HCT116 (cell line): Measurements from ENCODE around the gene MBD6. TPM values are rescaled to one million over a fixed set of nuclear protein-coding genes. Genes with fewer than 3 reads are reported as not detected.

ENCODE experiments used
- ATAC-seq: fragments of 200-7000 bp; cut with Tn5 transposase; 2 replicates; pipeline ENCODE4 v1.9.1; 2020; ENCODE audit warnings: mild to moderate bottlenecking, moderate library complexity
- BruUV-seq: library from RNA; stranded (reverse); fragments of 400-500 nt; replicated peaks from 2 replicates; lab custom pipeline; 2021; lab: Mats Ljungman, UMichigan
- CTCF ChIA-PET: fragments of 300-600 bp; sonication (Branson Sonifier 250); formaldehyde crosslinking; loops from one replicate; lab custom pipeline; 2021; ENCODE audit warnings: antibody characterized with exemption; lab: Charles Lee
- POLR2A ChIA-PET: fragments of 300-600, 350-600 bp; sonication (Branson Sonifier 250); formaldehyde crosslinking; loops from one replicate; lab custom pipeline; 2021; ENCODE audit warnings: antibody characterized with exemption; lab: Charles Lee
- RAD21 ChIA-PET, 2 experiments: fragments of 300-600 bp; sonication (Branson Sonifier 250); formaldehyde crosslinking; loops; one replicate each; lab custom pipeline; 2023; ENCODE audit warnings: low total read pairs in 2 of 2; ENCODE audit not compliant: uncharacterized antibody in 2 of 2, unreplicated experiment in 2 of 2, low non-redundant PET in 1 of 2; lab: Charles Lee
- DNase-seq: peaks from one replicate; pipeline ENCODE4 v3.0.0-alpha.2; 2010; ENCODE audit warnings: low read depth, low spot score
- H2AFZ ChIP-seq: fragments of 200-600 bp; shearing (Covaris generic), sonication (generic); 2 replicates; pipeline ENCODE4 v1.6.1; 2017; ENCODE audit warnings: low read depth, mixed run types, mixed read lengths, antibody characterized with exemption, low read length; ENCODE audit not compliant: poor library complexity, severe bottlenecking
- H3K27ac ChIP-seq: 2 replicates; pipeline ENCODE4 v1.5.1; 2012; ENCODE audit warnings: low read depth, low read length
- H3K27me3 ChIP-seq: fragments of 200-600 bp; sonication (generic); 2 replicates; pipeline ENCODE4 v1.6.1; 2016; ENCODE audit warnings: mixed run types, low read length, mixed read lengths; ENCODE audit not compliant: insufficient read depth
- H3K36me3 ChIP-seq, 2 experiments: fragments of 200-500 bp in 1 of 2; fragments of 200-600 bp in 1 of 2; sonication (Bioruptor generic) in 1 of 2; sonication (generic) in 1 of 2; 2 replicates each; pipeline versions ENCODE4 v1.5.1 to v1.6.1; 2014 to 2016; ENCODE audit warnings: low read length in 2 of 2, inconsistent platforms in 1 of 2, mixed read lengths in 1 of 2, mixed run types in 1 of 2; ENCODE audit not compliant: insufficient read depth in 2 of 2, control insufficient read depth in 1 of 2
- H3K4me1 ChIP-seq, 2 experiments: fragments of 200-600 bp in 1 of 2; sonication (generic) in 1 of 2; 2 replicates each; pipeline versions ENCODE4 v1.5.1 to v1.6.1; 2012 to 2017; ENCODE audit warnings: low read length in 2 of 2, inconsistent platforms in 1 of 2, mild to moderate bottlenecking in 1 of 2, mixed read lengths in 1 of 2, mixed run types in 1 of 2, moderate library complexity in 1 of 2; ENCODE audit not compliant: insufficient read depth in 2 of 2, control insufficient read depth in 1 of 2
- H3K4me2 ChIP-seq: fragments of 200-600 bp; sonication (generic); 2 replicates; pipeline ENCODE4 v1.6.1; 2017; ENCODE audit warnings: mixed run types, low read length, mixed read lengths
- H3K4me3 ChIP-seq, 2 experiments: fragments of 200-600 bp in 1 of 2; sonication (generic) in 1 of 2; replicated peaks in 1 of 2; 2 replicates each; pipeline ENCODE4 v1.5.1; 2011 to 2016; ENCODE audit warnings: low read length in 2 of 2, control low read depth in 1 of 2, low read depth in 1 of 2, mild to moderate bottlenecking in 1 of 2, mixed read lengths in 1 of 2, mixed run types in 1 of 2
- H3K79me2 ChIP-seq: fragments of 200-600 bp; sonication (generic); 2 replicates; pipeline ENCODE4 v1.6.1; 2017; ENCODE audit warnings: mild to moderate bottlenecking, mixed run types, low read length, moderate library complexity, mixed read lengths; ENCODE audit not compliant: insufficient read depth
- H3K9ac ChIP-seq: fragments of 200-600 bp; sonication (generic); 2 replicates; pipeline ENCODE4 v1.6.1; 2016; ENCODE audit warnings: low read length, mixed read lengths
- H3K9me2 ChIP-seq: fragments of 200-600 bp; sonication (generic), shearing (Covaris generic); 2 replicates; pipeline ENCODE4 v1.6.1; 2017; ENCODE audit warnings: mixed run types, mild to moderate bottlenecking, moderate library complexity; ENCODE audit not compliant: insufficient read depth
- H3K9me3 ChIP-seq, 2 experiments: fragments of 200-500 bp in 1 of 2; fragments of 200-600 bp in 1 of 2; sonication (Bioruptor generic) in 1 of 2; sonication (generic) in 1 of 2; 2 replicates each; pipeline ENCODE4 v1.6.1; 2014 to 2017; ENCODE audit warnings: low read length in 2 of 2, mixed read lengths in 2 of 2, inconsistent platforms in 1 of 2, low read depth in 1 of 2, mild to moderate bottlenecking in 1 of 2, mixed run types in 1 of 2, moderate library complexity in 1 of 2; ENCODE audit not compliant: control insufficient read depth in 1 of 2, insufficient read depth in 1 of 2
- H4K20me1 ChIP-seq: fragments of 200-600 bp; sonication (generic), shearing (Covaris generic); 2 replicates; pipeline ENCODE4 v1.6.1; 2017; ENCODE audit warnings: mixed run types, mild to moderate bottlenecking, moderate library complexity; ENCODE audit not compliant: insufficient read depth
- ELF1 ChIP-seq: IDR thresholded peaks from 2 replicates; pipeline ENCODE4 v1.6.1; 2012; ENCODE audit warnings: low read depth, borderline replicate concordance
- POLR2AphosphoS5 ChIP-seq: IDR thresholded peaks from 2 replicates; pipeline ENCODE4 v1.6.1; 2011; ENCODE audit warnings: mild to moderate bottlenecking, low read depth, low read length, moderate library complexity
- TCF7L2 ChIP-seq: IDR thresholded peaks from 2 replicates; pipeline ENCODE4 v1.7.0; 2011; ENCODE audit warnings: borderline replicate concordance, inconsistent platforms; ENCODE audit not compliant: insufficient read depth, insufficient read length; ENCODE audit errors: extremely low read depth
- ZFX ChIP-seq: fragments of 450-650 bp; IDR thresholded peaks from 2 replicates; pipeline ENCODE4 v1.6.1; 2017
- intact Hi-C: fragments of 100-400 bp; cut with micrococcal nuclease; formaldehyde crosslinking; loops from 2 replicates; pipeline ENCODE4 v1.10.0; 2022
- total RNA-seq: library from RNA; stranded (reverse); gene quantifications from one replicate; pipeline ENCODE4 v1.2.1, GENCODE V29; 2021; ENCODE audit not compliant: unreplicated experiment
- TF ChIP-seq, protein P1 (sequence below): IDR thresholded peaks from 2 replicates; pipeline ENCODE4 v1.6.1; 2012; ENCODE audit warnings: low read depth
- TF ChIP-seq, protein P2 (sequence below), 3 experiments: fragments of 200-600 bp in 1 of 3; sonication (generic) in 1 of 3; IDR thresholded peaks in 2 of 3; conservative IDR thresholded peaks in 1 of 3; 2 replicates each; pipeline ENCODE4 v1.5.1; 2012 to 2017; ENCODE audit warnings: low read depth in 2 of 3, low read length in 2 of 3, antibody characterized with exemption in 1 of 3, borderline replicate concordance in 1 of 3, control low read depth in 1 of 3, mild to moderate bottlenecking in 1 of 3, mixed read lengths in 1 of 3, mixed run types in 1 of 3, moderate library complexity in 1 of 3; ENCODE audit not compliant: insufficient read depth in 1 of 3

Gene MBD6
- total RNA-seq, 1 experiment from 2014 or later: 70.1 TPM

DNA sequence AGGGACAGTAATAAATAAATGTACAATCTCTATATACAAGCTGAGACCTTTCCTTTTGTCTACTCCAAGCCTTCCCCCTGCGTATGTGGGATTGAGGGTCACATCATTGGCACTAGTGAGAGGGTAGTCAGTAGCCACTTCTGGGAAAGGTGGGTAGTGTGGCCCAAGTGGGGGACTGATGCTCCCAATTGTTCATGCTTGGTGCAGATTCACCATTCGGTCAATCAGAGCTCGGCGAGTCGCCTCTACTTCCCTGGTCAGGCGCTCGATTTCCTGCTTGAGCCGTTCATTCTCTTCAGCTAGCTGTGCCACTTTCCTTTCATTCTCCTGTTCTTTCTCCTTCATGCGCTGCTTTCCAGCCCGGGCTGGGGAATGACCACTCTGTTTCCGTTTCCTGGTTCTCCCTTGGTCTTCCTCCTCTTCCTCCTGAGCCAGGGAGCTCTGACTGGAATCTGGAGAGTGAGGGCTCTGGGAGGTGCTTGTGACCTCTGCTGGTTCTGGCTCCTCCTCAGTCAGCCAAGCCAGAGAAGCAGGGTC lies 5.9 kb upstream of the MBD6 start:
- Histone ChIP-seq H3K4me1 (peaks cover 13 to 31% of the 10 kb centered on the region in 2 experiments), H3K9me2 (no peaks in the 10 kb centered on the region)
- TF ChIP-seq TCF7L2 (no peak), ZFX (no peak), POLR2AphosphoS5 (peak; percentile 80; the same call in 1 of the 2 replicates), ELF1 (no peak)
- TF ChIP-seq, protein P1, sequence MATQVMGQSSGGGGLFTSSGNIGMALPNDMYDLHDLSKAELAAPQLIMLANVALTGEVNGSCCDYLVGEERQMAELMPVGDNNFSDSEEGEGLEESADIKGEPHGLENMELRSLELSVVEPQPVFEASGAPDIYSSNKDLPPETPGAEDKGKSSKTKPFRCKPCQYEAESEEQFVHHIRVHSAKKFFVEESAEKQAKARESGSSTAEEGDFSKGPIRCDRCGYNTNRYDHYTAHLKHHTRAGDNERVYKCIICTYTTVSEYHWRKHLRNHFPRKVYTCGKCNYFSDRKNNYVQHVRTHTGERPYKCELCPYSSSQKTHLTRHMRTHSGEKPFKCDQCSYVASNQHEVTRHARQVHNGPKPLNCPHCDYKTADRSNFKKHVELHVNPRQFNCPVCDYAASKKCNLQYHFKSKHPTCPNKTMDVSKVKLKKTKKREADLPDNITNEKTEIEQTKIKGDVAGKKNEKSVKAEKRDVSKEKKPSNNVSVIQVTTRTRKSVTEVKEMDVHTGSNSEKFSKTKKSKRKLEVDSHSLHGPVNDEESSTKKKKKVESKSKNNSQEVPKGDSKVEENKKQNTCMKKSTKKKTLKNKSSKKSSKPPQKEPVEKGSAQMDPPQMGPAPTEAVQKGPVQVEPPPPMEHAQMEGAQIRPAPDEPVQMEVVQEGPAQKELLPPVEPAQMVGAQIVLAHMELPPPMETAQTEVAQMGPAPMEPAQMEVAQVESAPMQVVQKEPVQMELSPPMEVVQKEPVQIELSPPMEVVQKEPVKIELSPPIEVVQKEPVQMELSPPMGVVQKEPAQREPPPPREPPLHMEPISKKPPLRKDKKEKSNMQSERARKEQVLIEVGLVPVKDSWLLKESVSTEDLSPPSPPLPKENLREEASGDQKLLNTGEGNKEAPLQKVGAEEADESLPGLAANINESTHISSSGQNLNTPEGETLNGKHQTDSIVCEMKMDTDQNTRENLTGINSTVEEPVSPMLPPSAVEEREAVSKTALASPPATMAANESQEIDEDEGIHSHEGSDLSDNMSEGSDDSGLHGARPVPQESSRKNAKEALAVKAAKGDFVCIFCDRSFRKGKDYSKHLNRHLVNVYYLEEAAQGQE: no peak
- TF ChIP-seq, protein P2, sequence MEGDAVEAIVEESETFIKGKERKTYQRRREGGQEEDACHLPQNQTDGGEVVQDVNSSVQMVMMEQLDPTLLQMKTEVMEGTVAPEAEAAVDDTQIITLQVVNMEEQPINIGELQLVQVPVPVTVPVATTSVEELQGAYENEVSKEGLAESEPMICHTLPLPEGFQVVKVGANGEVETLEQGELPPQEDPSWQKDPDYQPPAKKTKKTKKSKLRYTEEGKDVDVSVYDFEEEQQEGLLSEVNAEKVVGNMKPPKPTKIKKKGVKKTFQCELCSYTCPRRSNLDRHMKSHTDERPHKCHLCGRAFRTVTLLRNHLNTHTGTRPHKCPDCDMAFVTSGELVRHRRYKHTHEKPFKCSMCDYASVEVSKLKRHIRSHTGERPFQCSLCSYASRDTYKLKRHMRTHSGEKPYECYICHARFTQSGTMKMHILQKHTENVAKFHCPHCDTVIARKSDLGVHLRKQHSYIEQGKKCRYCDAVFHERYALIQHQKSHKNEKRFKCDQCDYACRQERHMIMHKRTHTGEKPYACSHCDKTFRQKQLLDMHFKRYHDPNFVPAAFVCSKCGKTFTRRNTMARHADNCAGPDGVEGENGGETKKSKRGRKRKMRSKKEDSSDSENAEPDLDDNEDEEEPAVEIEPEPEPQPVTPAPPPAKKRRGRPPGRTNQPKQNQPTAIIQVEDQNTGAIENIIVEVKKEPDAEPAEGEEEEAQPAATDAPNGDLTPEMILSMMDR (IDR thresholded peaks at IDR 0.05 in 2 of 3, conservative IDR thresholded peaks at IDR 0.05 in 1 of 3; ENCODE audit: borderline replicate concordance in 1 of 3, insufficient read depth in 1 of 3, low read depth in 2 of 3, low read length in 2 of 3): no peak
- TF ChIP-seq, all 23 proteins: peak for 1
- intact Hi-C loops: no loop called here
- peaks cover 7% of the 10 kb centered on the region; the same call in 1 of the 2 replicates for H4K20me1 ChIP-seq
- peaks cover 45% of the 10 kb centered on the region for H3K79me2 ChIP-seq
- peaks cover 43 to 56% of the 10 kb centered on the region in 2 experiments; a peak in 3 of 4 replicates for H3K36me3 ChIP-seq
- no peak overlapping the region for H3K4me3 ChIP-seq
- ATAC-seq (no peak), DNase-seq (no peak)
- ChIA-PET POLR2A (interaction anchor here (0.6 to 1.6 kb wide), 5 partner anchors 11 to 30 kb away, joined by 3 to 6 read pairs (median 4); no protein-coding TSS in a partner anchor), CTCF (no interaction called here), RAD21 (interaction anchor here in 1 of 2 experiments (0.5 kb wide), 1 partner anchor 73 kb away, joined by 6 read pairs; no protein-coding TSS in a partner anchor)
- peak overlapping the region; percentile 45 for H3K27ac ChIP-seq
- no peak overlapping the region for H2AFZ ChIP-seq
- H3K9ac ChIP-seq: no peak overlapping the region
- no peaks in the 10 kb centered on the region for H3K27me3 ChIP-seq
- BruUV-seq: no TSS peak
- no peaks in the 10 kb centered on the region for H3K9me3 ChIP-seq
- no peak overlapping the region for H3K4me2 ChIP-seq
